Measurements from ENCODE around the gene TP53I13.

Gene TP53I13

GRCh38 chr17:29570521-29570920 lies 2.0 kb downstream of the TP53I13 start:
- Histone ChIP-seq H3K27ac (ENCODE audit: low read depth, low read length, poor library complexity, severe bottlenecking) (no peak overlapping the region), H3K9me3 (ENCODE audit: low read length) (no peaks in the 10 kb centered on the region), H4K20me1 (ENCODE audit: insufficient read depth, low read length) (no peaks in the 10 kb centered on the region), H3K4me1 (ENCODE audit: insufficient read depth, low read length, severe bottlenecking) (peaks cover 29% of the 10 kb centered on the region), H3K79me2 (ENCODE audit: insufficient read depth, low read length) (no peaks in the 10 kb centered on the region), H3K9me2 (ENCODE audit: low read depth, low read length) (no peaks in the 10 kb centered on the region), H3F3A (ENCODE audit: insufficient read depth, low read length) (no peaks in the 10 kb centered on the region), H3K4me2 (ENCODE audit: low read length) (no peak overlapping the region), H3K9ac (ENCODE audit: low read length) (no peak overlapping the region), H3K4me3 (ENCODE audit: low read depth, low read length, poor library complexity, severe bottlenecking) (no peak overlapping the region), H3K27me3 (ENCODE audit: insufficient read depth, low read length) (no peaks in the 10 kb centered on the region), H2AFZ (ENCODE audit: low read length) (no peak overlapping the region), H3K36me3 (ENCODE audit: insufficient read depth, low read length) (peaks cover 24% of the 10 kb centered on the region; the same call in 1 of the 2 replicates)
- TF ChIP-seq CTCF (IDR thresholded peaks at IDR 0.05; ENCODE audit: low read length) (no peak), EZH2 (IDR thresholded peaks at IDR 0.05; ENCODE audit: borderline replicate concordance, low read length) (no peak)

GRCh38 chr17:29571486-29571882 lies 3.0 kb downstream of the TP53I13 start:
- peaks cover 20% of the 10 kb centered on the region for H3K4me1 ChIP-seq (ENCODE audit: insufficient read depth, low read length, severe bottlenecking)
- no peaks in the 10 kb centered on the region for H3K9me2 ChIP-seq (ENCODE audit: low read depth, low read length)
- no peaks in the 10 kb centered on the region for H3F3A ChIP-seq (ENCODE audit: insufficient read depth, low read length)
- no peak overlapping the region for H3K27ac ChIP-seq (ENCODE audit: low read depth, low read length, poor library complexity, severe bottlenecking)
- no peaks in the 10 kb centered on the region for H3K27me3 ChIP-seq (ENCODE audit: insufficient read depth, low read length)
- H3K4me2 ChIP-seq (ENCODE audit: low read length): no peak overlapping the region
- H3K4me3 ChIP-seq (ENCODE audit: low read depth, low read length, poor library complexity, severe bottlenecking): no peak overlapping the region
- no peak overlapping the region for H3K9ac ChIP-seq (ENCODE audit: low read length)
- no peaks in the 10 kb centered on the region for H4K20me1 ChIP-seq (ENCODE audit: insufficient read depth, low read length)
- peaks cover 33% of the 10 kb centered on the region; the same call in 1 of the 2 replicates for H3K36me3 ChIP-seq (ENCODE audit: insufficient read depth, low read length)
- H2AFZ ChIP-seq (ENCODE audit: low read length): no peak overlapping the region
- H3K79me2 ChIP-seq (ENCODE audit: insufficient read depth, low read length): no peaks in the 10 kb centered on the region
- TF ChIP-seq CTCF (IDR thresholded peaks at IDR 0.05; ENCODE audit: low read length) (no peak), EZH2 (IDR thresholded peaks at IDR 0.05; ENCODE audit: borderline replicate concordance, low read length) (no peak)
- no peaks in the 10 kb centered on the region for H3K9me3 ChIP-seq (ENCODE audit: low read length)

- Histone ChIP-seq H3K9me3 (ENCODE audit: low read length) (no peaks in the 10 kb centered on the region), H3K4me2 (ENCODE audit: low read length) (peak overlapping the region; percentile 48; the same call in 1 of the 2 replicates), H4K20me1 (ENCODE audit: insufficient read depth, low read length) (no peaks in the 10 kb centered on the region), H3K9me2 (ENCODE audit: low read depth, low read length) (no peaks in the 10 kb centered on the region), H3F3A (ENCODE audit: insufficient read depth, low read length) (no peaks in the 10 kb centered on the region), H3K36me3 (ENCODE audit: insufficient read depth, low read length) (peaks cover 39% of the 10 kb centered on the region; the same call in 1 of the 2 replicates), H2AFZ (ENCODE audit: low read length) (no peak overlapping the region), H3K4me1 (ENCODE audit: insufficient read depth, low read length, severe bottlenecking) (peaks cover 17% of the 10 kb centered on the region), H3K27ac (ENCODE audit: low read depth, low read length, poor library complexity, severe bottlenecking) (no peak overlapping the region), H3K4me3 (ENCODE audit: low read depth, low read length, poor library complexity, severe bottlenecking) (peak overlapping the region; percentile 34), H3K27me3 (ENCODE audit: insufficient read depth, low read length) (no peaks in the 10 kb centered on the region), H3K9ac (ENCODE audit: low read length) (no peak overlapping the region; the same call in 1 of the 2 replicates), H3K79me2 (ENCODE audit: insufficient read depth, low read length) (no peaks in the 10 kb centered on the region)
- no peak for TF ChIP-seq CTCF (IDR thresholded peaks at IDR 0.05; ENCODE audit: low read length)
- TF ChIP-seq EZH2 (IDR thresholded peaks at IDR 0.05; ENCODE audit: borderline replicate concordance, low read length): no peak
Observed at GRCh38 chr17:29571883-29572681, 3.6 kb downstream of the TP53I13 start.

All from OCI-LY1 (cell line).